Non-pigmented ciliary epithelial cell (primary cell): ENCODE measurements around the gene GPR173.

Experiments used
- DNase-seq: peaks from one replicate; pipeline ENCODE4 v3.0.0-alpha.2; 2010; ENCODE audit warnings: low read depth

Gene GPR173

DNA sequence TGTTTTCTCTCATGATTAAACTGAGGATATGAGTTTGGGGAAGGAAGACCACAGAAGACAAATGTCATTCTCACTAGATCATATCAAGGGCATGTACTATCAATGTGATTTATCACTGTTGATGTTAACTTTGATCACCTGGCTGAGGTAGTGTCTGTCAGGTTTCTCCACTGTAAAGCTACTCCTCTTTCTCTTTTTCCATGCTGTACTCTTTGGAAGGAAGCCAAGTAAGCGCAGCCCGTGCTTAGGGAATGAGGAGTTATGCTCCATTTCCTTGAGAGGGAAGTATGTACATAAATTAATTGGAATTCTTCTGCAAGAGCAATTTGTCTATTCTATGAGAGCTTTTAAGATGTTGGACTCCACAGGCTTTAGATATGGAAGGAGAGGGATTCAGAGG is 41.3 kb downstream of the GPR173 start:
- no peak for DNase-seq

DNA sequence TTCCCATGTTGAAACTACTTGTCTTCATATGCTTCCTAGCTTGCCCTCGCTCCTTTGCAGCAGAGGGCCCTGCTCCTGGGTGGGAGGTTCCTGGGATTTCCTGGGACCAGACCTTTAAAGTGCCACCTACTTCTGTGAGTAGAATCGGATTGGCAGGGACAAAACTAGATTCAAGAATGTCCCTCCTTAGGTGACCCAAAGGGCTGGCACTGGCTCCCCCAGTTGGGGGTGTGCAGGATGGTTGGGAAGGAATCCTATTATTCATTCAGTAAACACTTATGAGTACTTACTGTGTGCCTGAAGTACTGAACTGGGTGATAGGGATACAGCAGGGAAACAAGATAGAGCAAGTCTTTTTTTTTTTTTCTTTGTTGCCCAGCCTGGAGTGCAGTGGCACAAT is 42.8 kb downstream of the GPR173 start:
- no peak for DNase-seq

DNA sequence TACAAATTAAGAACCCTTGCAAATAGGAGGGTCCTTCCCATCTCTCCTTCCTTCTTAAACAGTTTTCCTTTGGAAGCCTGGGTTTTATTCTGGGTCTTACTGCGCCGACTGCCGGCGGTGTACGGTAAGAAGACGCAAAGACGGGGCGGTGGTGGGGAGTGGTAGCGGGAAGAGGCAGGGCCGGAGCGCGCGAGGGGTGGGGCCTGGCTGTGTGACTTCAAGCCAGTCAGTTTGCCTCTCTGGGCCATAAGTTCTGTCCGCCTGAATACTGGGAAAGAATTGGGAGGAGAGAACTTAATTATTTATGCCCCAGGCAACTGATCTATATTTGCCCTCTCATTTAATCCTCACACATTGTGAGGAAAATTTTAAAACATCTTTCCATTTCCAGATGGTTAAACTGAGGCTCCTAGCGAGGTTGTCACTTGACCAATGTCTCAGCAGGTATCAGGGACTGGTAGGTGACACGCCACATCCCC is 44.6 kb downstream of the GPR173 start:
- no peak for DNase-seq

DNA sequence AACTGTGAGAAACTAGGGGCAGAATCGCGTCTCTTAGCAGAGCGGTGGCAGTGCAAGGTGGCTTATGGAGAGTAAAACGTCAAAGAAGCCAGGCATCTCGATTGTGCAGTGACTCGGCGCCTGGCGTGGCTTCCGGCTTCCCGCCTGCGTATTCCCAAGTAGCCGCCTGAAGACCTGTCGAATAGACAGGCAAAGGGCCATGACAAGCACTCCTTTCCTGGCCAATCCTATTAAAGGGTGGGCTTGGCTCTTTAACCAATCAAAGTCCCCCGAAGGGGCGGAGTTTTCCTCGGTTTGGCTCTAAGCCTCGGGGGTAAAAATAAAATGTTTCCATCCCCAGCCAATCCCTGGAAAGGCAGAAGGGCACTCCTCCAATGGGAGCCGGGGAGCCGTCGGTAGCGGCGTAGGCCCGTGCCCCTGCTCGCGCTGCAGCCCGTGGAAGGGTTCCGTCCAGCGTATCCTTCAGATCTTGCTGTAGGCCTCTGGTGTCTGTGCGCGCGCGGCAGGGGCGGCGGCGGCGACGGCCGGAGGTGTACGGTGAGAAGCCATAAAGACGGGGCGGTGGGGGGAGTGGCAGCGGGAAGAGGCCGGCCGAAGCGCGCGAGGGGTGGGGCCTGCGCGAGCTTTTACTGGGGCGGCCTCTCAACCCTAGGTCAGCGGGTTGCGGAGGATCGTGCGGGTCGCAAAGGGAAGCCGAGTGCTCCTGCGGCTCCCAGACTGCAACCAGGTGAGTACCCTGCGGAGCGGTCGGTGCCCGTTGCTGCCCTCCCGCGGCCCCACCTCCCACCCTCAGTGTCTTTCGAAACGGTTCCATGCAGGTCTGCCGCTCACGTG is 45.4 kb downstream of the GPR173 start, which contains the start of gene KANTR:
Gene KANTR (plus strand): TSS at position 395 of the 834 bp plus-strand sequence. CDS start 30,131 bp downstream, outside the sequence.
- DNase-seq = peak; percentile 71

DNA sequence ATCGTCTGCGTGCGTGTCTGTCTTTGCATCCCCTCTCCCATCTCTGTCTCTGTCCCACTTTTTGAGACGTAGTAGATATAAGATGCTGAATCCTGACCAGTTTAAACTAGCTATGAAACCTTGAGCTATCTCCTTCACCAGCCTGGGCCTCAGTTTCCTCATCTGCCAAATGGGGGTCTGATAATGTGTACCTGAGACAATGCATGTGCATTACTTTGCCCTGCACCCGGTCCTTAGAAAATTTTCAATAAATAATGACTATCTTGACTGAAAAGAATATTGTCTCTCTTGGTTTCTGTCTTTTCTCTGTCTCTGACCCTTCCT is 46.0 kb downstream of the GPR173 start:
- DNase-seq = no peak

DNA sequence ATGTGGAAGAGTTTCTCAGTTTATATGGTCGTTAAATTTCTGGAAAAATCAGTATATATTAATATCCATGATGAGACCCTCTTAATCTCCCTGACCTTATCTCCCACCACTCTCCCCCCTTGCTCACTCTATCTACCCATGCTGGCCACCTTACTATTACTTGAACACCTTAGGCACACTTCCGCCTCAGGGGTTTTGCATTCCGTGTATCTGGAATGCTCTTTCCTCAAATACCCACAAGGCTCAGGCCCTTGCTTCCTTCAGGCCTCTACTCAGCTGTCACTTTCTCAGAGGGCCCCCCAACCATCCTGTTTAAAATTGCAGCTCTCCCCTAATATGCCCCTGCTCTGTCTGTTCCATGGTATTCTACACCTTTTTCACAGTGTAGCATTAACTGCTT is 47.2 kb downstream of the GPR173 start:
- no peak for DNase-seq

DNA sequence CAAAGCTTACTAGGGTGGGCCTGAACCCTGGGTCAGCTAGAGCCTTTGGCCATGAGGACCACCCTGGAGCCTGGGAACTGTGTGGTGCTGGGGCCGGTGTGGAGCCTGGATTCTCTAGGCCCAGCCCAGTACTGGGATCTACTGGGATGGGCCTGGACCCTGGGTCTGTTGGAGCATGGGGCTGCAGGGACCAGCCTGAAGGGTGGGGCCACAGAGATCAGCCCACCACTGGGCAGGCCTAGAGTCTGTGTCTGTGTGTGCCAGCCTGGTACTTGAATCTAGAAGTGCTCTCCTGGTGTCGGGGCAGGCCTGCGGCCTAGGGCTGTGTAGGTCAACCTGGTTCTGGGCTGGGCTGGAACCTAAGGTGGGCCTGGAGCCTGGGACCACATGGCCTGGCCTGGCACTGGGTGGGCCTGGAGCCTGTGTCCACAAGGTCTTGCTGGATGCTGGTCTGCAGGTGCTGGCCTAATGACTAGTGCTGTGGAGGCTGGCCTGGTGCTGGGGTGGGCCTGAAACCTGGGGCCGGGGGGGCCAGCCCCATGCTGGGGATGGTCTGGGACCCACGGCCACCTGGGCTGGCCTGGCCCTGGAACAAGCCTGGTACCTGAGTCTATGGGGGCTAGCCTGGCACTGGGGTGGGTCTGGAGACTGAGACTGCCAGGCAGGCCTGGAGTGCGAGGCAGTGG is 66.4 kb downstream of the GPR173 start:
- no peak for DNase-seq

DNA sequence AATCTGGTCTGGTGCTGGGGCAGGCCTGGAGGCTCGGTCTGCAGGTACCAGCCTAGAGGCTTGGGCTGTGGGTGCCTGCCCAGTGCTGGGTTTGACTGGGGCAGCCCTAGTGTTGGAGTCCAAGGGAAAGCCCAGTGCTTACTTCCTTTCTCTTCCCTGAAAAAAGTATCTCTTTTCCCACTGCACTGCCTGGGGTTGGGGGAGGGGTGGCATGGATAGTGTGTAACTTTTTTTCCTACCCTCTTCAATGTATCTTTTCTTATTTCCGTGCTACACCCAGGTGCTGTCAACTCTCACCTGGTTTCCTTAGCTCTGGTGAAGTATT is 66.9 kb downstream of the GPR173 start:
- DNase-seq = no peak

DNA sequence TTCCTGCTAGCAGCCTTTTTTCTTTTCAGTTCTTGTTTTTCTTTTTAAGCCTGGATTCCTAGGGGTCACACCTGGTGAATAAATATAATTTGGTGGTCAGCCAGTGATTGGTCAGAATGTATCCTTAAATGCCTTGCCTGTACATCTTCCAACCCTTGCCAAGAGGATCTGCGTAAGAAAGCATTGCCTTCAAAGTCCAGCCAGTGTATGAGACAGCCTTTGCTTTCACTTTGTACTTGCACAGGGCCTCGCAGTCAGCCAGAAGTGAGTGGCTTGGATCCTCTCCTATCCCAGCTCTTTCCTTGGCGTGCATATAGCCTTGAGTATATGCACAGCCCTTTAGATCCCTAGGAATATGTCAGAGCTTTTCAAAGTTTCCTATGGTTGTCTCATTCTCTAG is 67.5 kb downstream of the GPR173 start:
- no peak for DNase-seq

DNA sequence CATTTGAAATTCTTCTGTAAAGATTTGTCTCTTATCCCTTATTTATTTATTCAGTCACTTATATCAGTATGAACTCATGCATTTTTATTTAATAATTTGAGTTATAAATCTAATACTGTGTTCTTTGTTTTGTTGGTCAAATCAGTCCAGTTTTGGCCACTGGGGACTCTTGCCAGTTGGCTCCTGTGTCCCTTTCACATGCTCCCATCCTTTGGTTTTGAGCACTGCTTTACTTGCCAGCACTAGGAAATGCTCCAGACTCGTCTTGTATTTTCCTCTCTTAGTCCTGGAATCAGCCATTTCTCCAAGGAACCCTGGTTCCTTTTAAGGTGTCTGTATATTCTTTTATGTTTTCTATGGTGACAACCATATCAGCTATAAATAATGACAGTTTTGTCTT is 73.4 kb downstream of the GPR173 start:
- no peak for DNase-seq

DNA sequence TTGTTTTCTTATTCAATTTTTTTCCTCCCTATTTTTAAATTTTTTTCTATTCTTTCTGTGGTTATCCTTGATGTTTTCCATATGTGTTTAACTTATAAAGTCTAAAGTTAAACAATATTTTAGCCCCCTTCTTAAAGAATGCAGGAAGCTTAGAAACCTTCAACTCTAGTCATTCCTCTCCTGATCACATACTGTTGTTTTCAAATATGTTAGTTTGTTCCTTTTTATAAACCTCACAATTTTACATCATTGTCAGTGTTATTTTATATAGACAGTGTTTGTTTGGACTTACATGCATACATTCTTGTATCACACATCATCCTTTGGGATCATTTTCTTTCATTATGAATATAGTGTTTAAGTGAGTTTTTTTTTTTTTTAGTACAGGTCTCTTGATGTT is 76.9 kb downstream of the GPR173 start:
- DNase-seq = no peak

DNA sequence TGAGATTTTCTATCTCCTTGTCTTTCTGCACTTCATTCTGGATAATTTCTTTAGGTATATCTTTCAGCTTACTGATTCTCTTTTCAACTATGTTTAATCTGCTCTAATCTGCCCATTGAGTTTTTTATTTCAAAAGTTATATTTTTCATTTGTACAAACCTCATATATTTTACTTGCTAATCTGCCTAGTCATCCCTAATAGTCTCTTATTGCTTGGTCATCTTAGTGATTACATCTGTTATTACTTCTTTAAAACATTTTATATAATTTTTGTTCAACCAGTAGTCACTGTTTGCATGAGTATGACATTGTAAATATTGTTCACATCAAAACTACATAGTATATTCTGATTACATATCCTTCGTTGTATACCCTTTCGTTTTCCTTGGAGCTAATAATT is 77.8 kb downstream of the GPR173 start:
- DNase-seq = no peak

DNA sequence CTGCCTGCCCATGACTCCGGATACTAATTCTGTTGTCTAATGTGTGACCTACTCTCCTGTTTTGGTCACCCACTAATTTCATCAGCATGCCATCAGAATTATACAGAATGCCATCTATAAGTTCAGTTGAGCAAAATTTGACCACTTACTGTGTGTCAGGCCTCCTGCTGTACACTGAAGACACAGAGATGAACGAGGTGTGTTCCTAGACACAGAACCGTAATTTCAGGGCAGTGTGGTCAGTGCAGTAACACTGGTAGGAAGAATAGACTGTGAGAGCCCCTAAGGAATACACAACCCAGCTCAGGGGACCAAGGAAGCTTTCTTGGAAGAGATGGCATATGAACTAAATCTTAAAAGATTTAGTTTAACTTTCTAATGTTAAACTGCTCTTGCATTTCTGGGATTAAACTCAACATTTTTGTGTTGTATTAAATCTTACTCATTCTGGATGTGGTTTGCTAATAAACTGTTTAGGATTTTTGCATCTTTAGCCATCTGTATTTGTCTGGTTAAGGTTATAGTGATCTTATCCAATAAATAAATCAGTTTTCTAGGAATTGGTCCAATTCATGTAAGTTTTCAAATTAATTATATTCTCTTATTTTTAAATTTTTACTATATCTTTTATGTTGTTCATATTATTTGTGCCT is 79.6 kb downstream of the GPR173 start:
- no peak for DNase-seq
